Esophagus squamous epithelium (tissue), 4 donors: Measurements from ENCODE around the gene MFSD1.

Experiments used
- CTCF ChIP-seq, 6 experiments: fragments of 450-650 bp in 4 of 6; fragments of 200-600 bp in 2 of 6; sonication (generic) in 2 of 6; IDR thresholded peaks; one replicate each; pipeline ENCODE4 v1.5.1; 2016 to 2019; ENCODE audit warnings: antibody characterized with exemption in 6 of 6, mild to moderate bottlenecking in 4 of 6, moderate library complexity in 4 of 6
- POLR2A ChIP-seq, 4 donors: fragments of 450-650 bp; IDR thresholded peaks; one replicate each; pipeline ENCODE4 v1.6.1; 2017; ENCODE audit warnings: antibody characterized with exemption in 4 of 4, mild to moderate bottlenecking in 4 of 4, moderate library complexity in 3 of 4

- no peak for TF ChIP-seq CTCF (IDR thresholded peaks at IDR 0.05)
- TF ChIP-seq POLR2A (IDR thresholded peaks at IDR 0.05) = no peak
These were observed 20.0 kb upstream of the MFSD1 start for GRCh38 chr3:158781849-158782248.
